Measurements from ENCODE around the gene RBL2.

RBL2 gene

GRCh38 chr16:53429221-53429943 is 4.9 kb upstream of the RBL2 start:
- H3K27ac ChIP-seq, result peak overlapping the region; percentile 41
- peaks cover 24 to 27% of the 10 kb centered on the region in 2 experiments for H3K4me1 ChIP-seq (ENCODE audit: control insufficient read depth in 1 of 2, insufficient read depth in 1 of 2, low read depth in 1 of 2, low read length in 1 of 2)
- H3K36me3 ChIP-seq, result no peaks in the 10 kb centered on the region
- no peak overlapping the region for H3K4me3 ChIP-seq (ENCODE audit: low read depth in 1 of 2, low read length in 1 of 2)
- no peaks in the 10 kb centered on the region for H3K27me3 ChIP-seq
- H3K9me3 ChIP-seq, result no peaks in the 10 kb centered on the region
- TF ChIP-seq CTCF (IDR thresholded peaks at IDR 0.05), result no peak

GRCh38 chr16:53430363-53430762 is 3.9 kb upstream of the RBL2 start:
- H3K4me1 ChIP-seq (ENCODE audit: control insufficient read depth in 1 of 2, insufficient read depth in 1 of 2, low read depth in 1 of 2, low read length in 1 of 2), result peaks cover 24 to 27% of the 10 kb centered on the region in 2 experiments
- H3K36me3 ChIP-seq, result no peaks in the 10 kb centered on the region
- TF ChIP-seq CTCF (IDR thresholded peaks at IDR 0.05), result no peak

GRCh38 chr16:53433509-53433908 is 762 bp upstream of the RBL2 start:
- H3K27ac ChIP-seq, result peak overlapping the region; percentile 99

More at GRCh38 chr16:53430363-53430762, 3.9 kb upstream of the RBL2 start:
- no peaks in the 10 kb centered on the region for H3K27me3 ChIP-seq
- no peak overlapping the region for H3K27ac ChIP-seq
- no peak overlapping the region for H3K4me3 ChIP-seq (ENCODE audit: low read depth in 1 of 2, low read length in 1 of 2)
- no peaks in the 10 kb centered on the region for H3K9me3 ChIP-seq

GRCh38 chr16:53433930-53434376 is 318 bp upstream of the RBL2 start:
- no peaks in the 10 kb centered on the region for H3K9me3 ChIP-seq
- H3K27ac ChIP-seq, result peak overlapping the region; percentile 99
- H3K27me3 ChIP-seq, result no peaks in the 10 kb centered on the region
- H3K36me3 ChIP-seq, result no peaks in the 10 kb centered on the region
- H3K4me1 ChIP-seq (ENCODE audit: control insufficient read depth in 1 of 2, insufficient read depth in 1 of 2, low read depth in 1 of 2, low read length in 1 of 2), result peaks cover 35 to 46% of the 10 kb centered on the region in 2 experiments
- TF ChIP-seq CTCF (IDR thresholded peaks at IDR 0.05), result no peak
- H3K4me3 ChIP-seq (ENCODE audit: low read depth in 1 of 2, low read length in 1 of 2), result peak overlapping the region; percentile 81 to 99

More at GRCh38 chr16:53433509-53433908, 762 bp upstream of the RBL2 start:
- H3K36me3 ChIP-seq, result no peaks in the 10 kb centered on the region
- peaks cover 39 to 50% of the 10 kb centered on the region in 2 experiments for H3K4me1 ChIP-seq (ENCODE audit: control insufficient read depth in 1 of 2, insufficient read depth in 1 of 2, low read depth in 1 of 2, low read length in 1 of 2)
- TF ChIP-seq CTCF (IDR thresholded peaks at IDR 0.05), result no peak
- H3K27me3 ChIP-seq, result no peaks in the 10 kb centered on the region
- H3K9me3 ChIP-seq, result no peaks in the 10 kb centered on the region
- peak overlapping the region; percentile 81 to 99 for H3K4me3 ChIP-seq (ENCODE audit: low read depth in 1 of 2, low read length in 1 of 2)

GRCh38 chr16:53435066-53435688 is 906 bp downstream of the RBL2 start:
- Histone ChIP-seq H3K27me3 (no peaks in the 10 kb centered on the region), H3K27ac (peak overlapping the region; percentile 99), H3K9me3 (no peaks in the 10 kb centered on the region), H3K4me3 (ENCODE audit: low read depth in 1 of 2, low read length in 1 of 2) (peak overlapping the region; percentile 81 to 99), H3K36me3 (peaks cover 3% of the 10 kb centered on the region), H3K4me1 (ENCODE audit: control insufficient read depth in 1 of 2, insufficient read depth in 1 of 2, low read depth in 1 of 2, low read length in 1 of 2) (peaks cover 25 to 36% of the 10 kb centered on the region in 2 experiments)
- TF ChIP-seq CTCF (IDR thresholded peaks at IDR 0.05), result peak; percentile 38
